GM21367 (cell line): Measurements from ENCODE around the gene S100A4.
"Not testable (repeated sequence)": the region's sequence is repeated elsewhere in the genome, so short reads cannot be mapped to it uniquely, and the experiment has no call there.

Source experiments
- ATAC-seq: cut with Tn5 transposase; IDR thresholded peaks from one replicate; pipeline ENCODE4 v1.9.1; 2021; ENCODE audit not compliant: unreplicated experiment

The S100A4 gene

GRCh38 chr1:153567621-153568366, 22.2 kb upstream of the S100A4 start:
- ATAC-seq = no peak

- ATAC-seq = peak; percentile 38
Observed at GRCh38 chr1:153566414-153567371, 21.1 kb upstream of the S100A4 start.

- no peak for ATAC-seq
Observed at GRCh38 chr1:153565529-153566374, 20.1 kb upstream of the S100A4 start, which contains the start of gene S100A2. Gene S100A2 (minus strand): TSS chr1:153565844. CDS start chr1:153563877, 1,967 bp downstream.

- no peak for ATAC-seq
Observed at GRCh38 chr1:153563991-153564390, 18.4 kb upstream of the S100A4 start.

GRCh38 chr1:153563483-153563901, 17.9 kb upstream of the S100A4 start:
- ATAC-seq = no peak

- ATAC-seq = not testable (repeated sequence)
Observed at GRCh38 chr1:153562021-153562420, 16.4 kb upstream of the S100A4 start.

- ATAC-seq = no peak
Observed at GRCh38 chr1:153561466-153561985, 15.9 kb upstream of the S100A4 start.

- no peak for ATAC-seq
Observed at GRCh38 chr1:153560771-153561465, 15.3 kb upstream of the S100A4 start.

GRCh38 chr1:153560241-153560640, 14.6 kb upstream of the S100A4 start:
- no peak for ATAC-seq

GRCh38 chr1:153557877-153558276, 12.3 kb upstream of the S100A4 start:
- no peak for ATAC-seq

- no peak for ATAC-seq
Observed at GRCh38 chr1:153556348-153556747, 10.7 kb upstream of the S100A4 start.

- no peak for ATAC-seq
Observed at GRCh38 chr1:153553830-153554541, 8.4 kb upstream of the S100A4 start.

GRCh38 chr1:153553096-153553495, 7.5 kb upstream of the S100A4 start:
- no peak for ATAC-seq

- no peak for ATAC-seq
Observed at GRCh38 chr1:153552335-153552734, 6.7 kb upstream of the S100A4 start.

- no peak for ATAC-seq
Observed at GRCh38 chr1:153550827-153551500, 5.4 kb upstream of the S100A4 start.

GRCh38 chr1:153550398-153550758, 4.8 kb upstream of the S100A4 start:
- ATAC-seq = no peak

GRCh38 chr1:153549741-153550397, 4.3 kb upstream of the S100A4 start:
- ATAC-seq = no peak
